GM19351 (cell line): ENCODE measurements around the gene ZNF226.
"Not testable (repeated sequence)": the region's sequence is repeated elsewhere in the genome, so short reads cannot be mapped to it uniquely, and the experiment has no call there.

Source experiments
- ATAC-seq: cut with Tn5 transposase; IDR thresholded peaks from one replicate; pipeline ENCODE4 v1.9.1; 2021; ENCODE audit warnings: mild to moderate bottlenecking, moderate library complexity; ENCODE audit not compliant: unreplicated experiment

ZNF226 gene

DNA sequence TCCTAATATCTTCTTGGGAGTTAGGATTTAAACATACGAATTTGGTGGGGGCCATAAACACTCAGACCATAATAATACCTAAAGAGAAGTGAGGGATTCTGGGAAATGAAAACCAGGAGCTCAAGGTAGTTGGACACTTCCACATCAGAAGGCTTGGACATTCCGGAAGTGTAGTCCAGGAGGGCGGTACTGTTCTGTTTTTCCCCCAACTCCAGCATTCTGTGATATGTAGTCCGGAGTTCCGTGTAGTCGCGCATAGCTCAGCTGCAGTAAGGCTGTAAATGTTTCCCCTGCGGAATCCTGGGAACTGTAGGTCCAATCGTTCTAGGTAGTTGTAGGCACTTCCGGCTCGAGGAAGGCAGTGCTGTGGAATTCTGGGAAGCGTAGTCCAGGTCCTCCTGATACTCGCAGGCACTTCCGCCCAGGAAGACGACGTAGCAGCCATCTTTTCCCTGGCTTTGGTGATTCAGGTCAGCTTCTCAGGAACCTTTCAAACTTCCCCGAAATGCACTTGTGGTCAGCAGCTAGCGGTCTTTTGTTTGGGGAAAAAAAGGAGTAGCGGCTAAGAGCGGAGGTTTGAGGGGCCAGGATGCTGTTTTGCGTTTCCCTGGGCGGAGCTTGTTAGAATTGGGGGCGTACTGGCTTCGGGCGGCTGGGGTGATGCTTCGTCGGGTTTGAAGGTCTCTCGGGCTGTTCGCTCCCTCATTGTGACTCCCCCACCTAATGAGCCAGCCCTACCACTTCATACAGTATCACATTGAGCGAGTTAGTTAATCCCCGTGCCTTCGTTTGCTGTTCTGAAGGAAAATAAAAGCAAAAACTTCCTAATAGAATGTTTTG, at the start of gene ZNF226:
ZNF226 (plus strand) TSS at position 428 of the 840 bp plus-strand sequence. CDS start 4,981 bp downstream, outside the sequence.
- peak; percentile 81 for ATAC-seq

DNA sequence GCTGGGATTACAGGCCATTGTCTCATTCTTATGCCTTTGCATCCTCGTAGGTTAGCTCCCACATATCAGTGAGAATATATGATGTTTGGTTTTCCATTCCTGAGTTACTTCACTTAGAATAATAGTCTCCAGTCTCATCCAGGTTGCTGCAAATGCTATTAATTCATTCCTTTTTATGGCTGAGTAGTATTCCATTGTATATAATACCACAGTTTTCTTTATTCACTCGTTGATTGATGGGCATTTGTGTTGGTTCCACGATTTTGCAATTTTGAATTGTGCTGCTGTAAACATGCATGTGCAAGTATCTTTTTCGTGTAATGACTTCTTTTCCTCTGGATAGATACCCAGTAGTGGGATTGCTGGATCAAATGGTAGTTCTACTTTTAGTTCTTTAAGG, 43.7 kb upstream of the ZNF226 start:
- ATAC-seq = not testable (repeated sequence)

DNA sequence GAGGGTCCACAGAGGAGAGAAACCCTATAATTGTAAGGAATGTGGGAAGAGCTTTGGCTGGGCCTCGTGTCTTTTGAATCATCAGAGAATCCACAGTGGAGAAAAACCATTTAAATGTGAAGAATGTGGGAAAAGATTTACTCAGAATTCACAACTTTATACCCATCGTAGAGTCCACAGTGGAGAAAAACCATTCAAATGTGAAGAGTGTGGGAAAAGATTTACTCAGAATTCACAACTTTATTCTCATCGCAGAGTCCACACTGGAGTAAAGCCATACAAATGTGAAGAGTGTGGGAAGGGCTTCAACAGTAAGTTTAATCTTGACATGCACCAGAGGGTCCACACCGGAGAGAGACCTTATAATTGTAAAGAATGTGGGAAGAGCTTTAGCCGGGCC, 32.9 kb upstream of the ZNF226 start:
- ATAC-seq = no peak

DNA sequence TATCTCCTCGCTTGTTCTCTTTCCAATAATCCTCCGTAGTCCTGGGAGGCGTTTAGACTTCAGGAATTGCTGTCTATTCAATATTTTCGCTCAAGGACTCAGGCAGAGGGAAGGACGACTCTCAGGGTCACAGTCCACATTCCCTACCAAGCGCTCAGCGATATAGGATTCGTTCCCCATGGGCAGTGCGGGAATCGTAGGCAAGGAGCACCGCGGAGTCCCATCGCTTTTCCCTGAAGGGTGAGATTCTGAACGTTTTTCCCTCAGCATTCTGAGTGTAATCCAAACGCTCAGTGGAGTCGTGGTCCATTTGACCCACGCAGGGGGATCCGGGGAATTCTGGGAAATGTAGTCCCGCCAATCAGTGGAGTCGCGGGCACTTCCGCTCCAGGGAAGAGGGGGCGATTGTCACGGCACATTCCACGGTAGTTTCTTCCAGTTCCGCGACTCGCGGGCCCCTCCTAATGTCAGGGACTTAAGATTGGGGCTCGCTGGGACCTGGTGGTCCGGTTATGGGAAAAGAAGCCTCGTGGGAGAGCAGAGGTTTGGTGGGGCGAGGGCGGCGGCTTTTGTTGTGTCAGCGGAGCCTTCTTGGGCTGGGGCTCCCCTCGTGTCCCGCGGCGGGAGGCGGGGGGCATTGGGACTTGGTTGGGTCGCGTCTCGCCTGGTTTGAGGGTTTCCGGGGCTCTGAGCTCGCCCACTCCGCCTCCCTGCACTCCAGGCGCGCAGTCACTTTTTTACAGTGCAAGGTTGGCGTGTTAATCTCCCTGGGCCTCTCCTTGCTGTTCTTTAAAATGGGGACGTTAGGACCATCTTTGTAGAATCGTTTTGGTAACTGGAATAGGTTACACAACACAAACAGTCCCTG, 23.5 kb upstream of the ZNF226 start, which contains the start of gene ZNF234:
ZNF234 (plus strand) TSS at position 364 of the 868 bp plus-strand sequence. CDS start 3,079 bp downstream, outside the sequence.
- ATAC-seq = peak; percentile 87

DNA sequence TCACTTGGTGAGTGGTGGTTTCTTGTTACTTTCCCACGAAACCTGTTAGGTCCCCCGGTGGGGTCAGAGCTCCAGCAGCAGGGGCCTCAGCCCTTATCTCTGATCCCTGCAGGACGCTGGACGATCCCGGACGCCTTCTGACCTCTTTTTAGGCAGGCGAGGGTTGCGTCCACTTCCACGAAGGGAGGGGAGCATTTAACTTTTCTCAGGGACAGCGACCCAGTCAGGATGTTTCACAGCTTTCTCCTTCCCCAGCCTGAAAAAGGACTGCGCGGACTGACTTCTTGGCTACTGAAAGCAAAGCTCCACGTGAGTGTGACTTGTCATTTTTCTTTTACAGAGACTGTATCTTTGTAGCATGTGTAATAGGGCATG, 22.9 kb upstream of the ZNF226 start:
- no peak for ATAC-seq

DNA sequence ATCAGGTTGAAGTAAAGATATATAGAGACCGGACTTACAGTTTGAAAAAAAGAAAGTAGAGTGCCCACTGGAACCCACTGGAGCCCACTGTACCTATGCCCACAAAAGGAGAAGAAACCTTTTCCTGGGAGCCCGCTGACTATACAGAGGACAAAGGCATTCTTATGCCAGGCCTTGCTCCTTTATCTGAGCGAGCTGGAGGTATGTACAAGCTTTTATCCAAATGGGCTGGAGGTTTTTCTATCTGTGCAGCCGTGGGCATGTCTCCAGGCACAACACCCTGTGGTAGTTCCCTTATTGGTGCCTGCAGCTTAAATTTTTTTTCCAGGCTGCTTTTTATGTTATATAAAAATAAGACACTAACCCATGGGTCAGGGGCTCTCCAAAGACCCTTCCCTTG, 15.1 kb upstream of the ZNF226 start:
- ATAC-seq = no peak

DNA sequence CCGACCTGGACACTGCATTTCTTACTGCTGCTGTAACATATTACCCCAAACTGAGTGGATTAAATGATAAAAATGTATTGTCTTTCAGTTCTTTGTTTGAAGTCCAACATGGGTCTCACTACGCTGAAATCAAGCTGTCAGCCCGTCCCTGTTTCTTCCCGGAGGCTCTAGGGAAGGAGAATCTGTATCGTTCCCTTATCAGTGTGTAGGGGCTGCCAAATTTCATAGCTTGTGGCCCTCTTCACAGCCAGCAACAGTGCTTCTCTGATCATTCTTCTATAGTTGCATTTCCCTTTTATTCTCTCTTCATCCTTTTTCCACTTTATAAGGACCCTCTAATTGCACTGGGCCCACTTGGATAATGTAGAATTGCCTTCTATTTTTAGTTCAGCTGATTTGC, 13.4 kb upstream of the ZNF226 start:
- ATAC-seq = no peak

DNA sequence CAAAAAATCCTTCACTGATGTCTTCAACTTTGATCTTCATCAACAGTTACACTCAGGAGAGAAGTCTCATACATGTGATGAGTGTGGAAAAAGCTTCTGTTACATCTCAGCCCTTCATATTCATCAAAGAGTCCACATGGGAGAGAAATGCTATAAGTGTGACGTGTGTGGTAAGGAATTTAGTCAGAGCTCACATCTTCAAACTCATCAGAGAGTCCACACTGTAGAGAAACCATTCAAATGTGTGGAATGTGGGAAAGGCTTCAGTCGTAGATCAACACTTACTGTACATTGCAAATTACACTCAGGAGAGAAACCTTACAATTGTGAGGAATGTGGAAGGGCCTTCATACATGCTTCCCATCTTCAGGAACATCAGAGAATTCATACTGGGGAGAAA, 8.4 kb upstream of the ZNF226 start:
- ATAC-seq = no peak

DNA sequence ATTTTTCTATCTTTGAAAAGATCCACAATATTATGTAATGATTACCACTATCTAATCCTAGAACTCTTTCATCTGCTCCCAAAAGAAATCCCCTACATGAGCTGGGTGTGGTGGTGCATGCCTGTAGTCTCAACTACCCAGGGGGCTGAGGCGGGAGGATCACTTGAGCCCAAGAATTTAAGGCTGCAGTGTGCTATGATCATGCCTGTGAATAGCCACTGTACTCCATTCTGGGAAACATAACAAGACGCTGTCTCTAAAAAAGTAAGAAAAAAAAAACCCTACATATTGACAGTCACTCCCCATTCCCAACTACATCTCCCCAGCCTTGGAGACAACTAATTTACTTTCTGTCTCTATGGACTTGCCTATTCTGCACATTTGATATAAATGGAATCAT, 1.1 kb upstream of the ZNF226 start:
- ATAC-seq = no peak

DNA sequence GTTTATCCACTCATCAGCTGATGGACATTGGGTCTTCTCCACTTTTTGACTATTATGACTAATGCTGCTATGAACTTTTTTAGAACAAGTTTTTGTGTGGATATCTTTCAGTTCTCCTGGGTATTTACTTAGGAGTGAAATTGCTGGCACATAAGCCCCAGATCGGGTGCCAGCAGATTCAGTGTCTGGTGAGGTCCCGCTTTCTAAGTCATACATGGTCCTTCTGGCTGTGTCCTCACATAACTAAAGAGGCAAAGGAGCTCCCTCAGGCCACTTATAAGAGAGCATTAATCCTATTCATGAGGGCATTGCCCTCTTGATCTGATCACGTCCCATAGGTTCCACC, 600 bp upstream of the ZNF226 start:
- peak; percentile 14 for ATAC-seq

DNA sequence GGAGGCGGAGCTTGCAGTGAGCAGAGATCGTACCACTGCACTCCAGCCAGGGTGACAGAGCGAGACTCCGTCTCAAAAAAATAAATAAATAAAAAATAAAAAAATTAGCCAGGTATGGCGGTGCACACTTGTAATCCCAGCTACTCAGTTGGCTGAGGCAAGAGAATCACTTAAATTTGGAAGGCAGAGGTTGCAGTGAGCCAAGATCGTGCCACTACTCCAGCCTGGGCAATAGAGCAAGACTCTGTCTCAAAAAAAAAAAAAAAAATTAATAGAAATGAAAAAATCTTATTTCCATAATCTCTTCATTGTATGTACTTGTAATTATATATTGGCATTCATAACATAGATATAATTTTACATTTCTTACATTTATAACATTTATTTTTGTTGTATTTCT, 5.8 kb downstream of the ZNF226 start:
- not testable (repeated sequence) for ATAC-seq

DNA sequence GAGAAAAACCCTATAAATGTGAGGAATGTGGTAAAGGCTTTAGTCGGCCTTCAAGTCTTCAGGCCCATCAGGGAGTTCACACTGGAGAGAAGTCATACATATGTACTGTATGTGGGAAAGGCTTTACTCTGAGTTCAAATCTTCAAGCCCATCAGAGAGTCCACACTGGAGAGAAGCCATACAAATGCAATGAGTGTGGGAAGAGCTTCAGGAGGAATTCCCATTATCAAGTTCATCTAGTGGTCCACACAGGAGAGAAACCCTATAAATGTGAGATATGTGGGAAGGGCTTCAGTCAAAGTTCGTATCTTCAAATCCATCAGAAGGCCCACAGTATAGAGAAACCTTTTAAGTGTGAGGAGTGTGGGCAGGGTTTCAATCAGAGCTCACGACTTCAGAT, 11.7 kb downstream of the ZNF226 start:
- ATAC-seq = no peak

DNA sequence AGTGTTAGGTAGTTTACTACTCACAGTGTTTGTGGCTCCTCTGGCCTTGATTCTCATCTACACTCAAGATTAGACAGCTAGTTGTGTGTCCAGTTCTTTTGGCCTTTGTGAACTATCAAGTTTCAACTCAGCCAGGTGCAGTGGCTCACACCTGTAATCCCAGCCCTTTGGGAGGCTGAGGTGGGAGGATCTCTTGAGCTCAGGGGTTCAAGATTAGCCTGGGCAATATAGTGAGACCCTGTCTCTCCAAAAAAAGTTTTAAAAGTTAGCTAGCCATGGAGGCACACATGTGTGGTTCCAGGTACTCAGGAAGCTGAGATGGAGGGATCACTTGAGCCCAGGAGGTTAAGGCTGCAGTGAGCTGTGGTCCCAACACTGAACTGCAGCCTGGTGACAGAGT, 16.1 kb downstream of the ZNF226 start:
- no peak for ATAC-seq

DNA sequence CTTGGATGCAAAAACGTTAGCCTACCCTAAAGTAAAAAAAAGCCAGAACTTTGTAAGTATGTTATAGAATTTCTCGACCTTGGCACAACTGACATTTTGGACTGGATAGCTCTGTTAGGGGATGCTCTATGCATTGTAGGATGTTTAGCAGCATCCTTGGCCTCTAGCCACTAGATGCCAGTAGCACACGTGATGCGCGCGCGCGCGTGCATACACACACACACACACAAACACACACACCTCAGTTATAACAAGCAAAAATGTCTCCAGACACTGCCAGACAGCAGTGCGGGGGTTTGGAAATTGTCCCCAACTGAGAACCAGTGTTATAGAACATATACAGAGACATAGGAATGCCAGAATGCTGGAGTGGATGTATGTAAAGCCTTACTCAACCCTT, 17.2 kb downstream of the ZNF226 start:
- no peak for ATAC-seq

DNA sequence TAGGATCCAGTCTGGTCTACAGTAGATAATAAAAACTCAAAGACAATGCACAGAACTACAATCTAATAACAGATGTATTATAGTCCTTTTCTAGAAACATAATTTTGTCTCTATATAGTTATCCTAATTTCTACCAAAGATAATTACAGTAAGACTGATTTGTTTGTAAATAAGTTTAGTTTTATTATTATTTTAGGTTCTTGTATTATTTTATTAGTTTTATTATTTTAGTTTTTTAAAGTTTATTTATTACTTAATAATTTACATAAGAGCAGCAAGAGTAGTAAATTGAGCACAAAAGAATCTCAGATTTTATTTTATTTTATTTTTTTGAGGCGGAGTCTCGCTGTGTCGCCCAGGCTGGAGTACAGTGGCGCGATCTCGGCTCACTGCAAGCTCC, 25.1 kb downstream of the ZNF226 start:
- no peak for ATAC-seq

DNA sequence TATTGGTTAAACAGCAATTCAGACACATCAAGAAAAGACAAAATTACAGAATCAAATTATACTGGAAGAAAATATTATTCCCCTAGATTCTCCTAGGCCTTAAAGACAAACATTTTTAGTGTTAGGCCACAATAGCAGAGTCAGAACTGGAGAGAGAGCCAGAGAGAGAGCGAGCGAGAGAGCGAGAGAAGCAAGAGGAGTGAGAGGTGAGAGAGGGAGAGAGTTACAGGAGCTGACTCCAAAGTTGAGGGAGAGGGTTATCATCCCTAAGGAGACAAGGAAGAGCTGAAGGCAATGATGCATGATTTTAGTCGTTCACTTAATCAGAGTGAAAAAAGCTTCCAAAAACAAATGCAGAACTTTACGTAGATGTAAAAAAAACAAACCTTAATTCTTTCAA, 27.2 kb downstream of the ZNF226 start:
- no peak for ATAC-seq

DNA sequence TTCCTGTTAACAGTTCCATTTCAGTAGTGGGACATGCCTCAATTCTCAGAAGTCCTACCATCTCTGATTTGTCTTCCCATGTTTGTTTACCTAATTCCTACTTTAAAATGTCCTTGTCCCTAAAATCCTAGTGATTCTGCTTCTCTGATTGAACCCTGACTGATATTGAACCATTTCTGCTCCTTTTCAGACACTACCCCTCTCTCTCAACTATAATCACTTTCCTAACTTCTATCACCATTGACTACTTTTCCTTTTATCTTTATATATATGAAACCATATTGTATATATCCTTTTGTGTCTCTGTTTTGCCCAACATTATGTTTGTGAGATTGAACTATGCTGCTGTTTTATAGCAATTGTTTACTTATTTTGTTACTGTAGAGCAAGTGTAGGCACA, 31.9 kb downstream of the ZNF226 start:
- no peak for ATAC-seq

DNA sequence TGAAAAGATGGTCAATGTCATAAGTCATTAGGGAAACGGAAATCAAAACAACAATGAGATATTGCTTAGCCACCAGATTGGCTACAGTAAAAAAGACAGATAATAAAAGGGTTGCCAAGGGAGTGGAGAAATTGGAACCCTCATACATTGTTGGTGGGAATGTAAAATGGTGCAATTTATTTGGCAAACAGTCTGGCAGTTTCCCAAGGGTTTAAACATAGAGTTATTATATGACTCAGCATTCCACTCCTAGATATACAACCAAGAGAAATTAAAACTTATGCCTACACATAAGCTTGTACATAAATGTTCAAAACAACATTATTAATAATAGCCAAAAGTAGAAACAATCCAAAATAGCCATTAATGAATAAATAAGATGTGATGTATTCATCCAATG, 37.6 kb downstream of the ZNF226 start:
- ATAC-seq = no peak

DNA sequence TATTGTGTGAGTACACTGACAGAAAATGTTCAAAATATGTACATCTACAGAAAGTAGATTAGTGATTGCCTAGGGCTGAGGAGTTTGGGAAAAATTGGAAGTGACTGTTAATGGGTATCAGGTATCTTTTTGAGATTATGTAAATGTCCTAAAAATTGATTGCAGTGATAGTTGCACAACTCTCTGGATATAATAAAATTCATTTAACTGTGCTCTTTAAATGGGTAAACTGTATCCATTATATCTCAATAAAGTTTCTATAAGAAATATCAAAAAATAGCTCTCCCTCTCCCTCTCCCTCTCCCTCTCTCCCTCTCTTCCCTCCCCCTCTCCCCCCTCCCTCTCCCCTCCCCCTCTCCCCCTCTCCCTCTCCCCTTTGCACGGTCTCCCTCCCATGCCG, 38.1 kb downstream of the ZNF226 start:
- no peak for ATAC-seq

DNA sequence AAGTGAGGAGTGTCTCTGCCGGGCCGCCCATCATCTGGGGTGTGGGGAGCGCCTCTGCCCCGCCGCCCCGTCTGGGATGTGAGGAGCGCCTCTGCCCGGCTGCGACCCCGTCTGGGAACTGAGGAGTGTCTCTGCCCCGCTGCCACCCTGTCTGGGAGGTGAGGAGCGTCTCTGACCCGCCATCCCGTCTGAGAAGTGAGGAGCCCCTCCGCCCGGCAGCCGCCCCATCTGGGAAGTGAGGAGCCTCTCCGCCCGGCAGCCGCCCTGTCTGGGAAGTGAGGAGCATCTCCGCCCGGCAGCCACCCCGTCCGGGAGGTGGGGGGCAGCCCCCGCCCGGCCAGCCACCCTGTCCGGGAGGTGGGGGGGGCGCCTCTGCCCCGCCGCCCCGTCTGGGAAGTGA, 39.0 kb downstream of the ZNF226 start:
- not testable (repeated sequence) for ATAC-seq

DNA sequence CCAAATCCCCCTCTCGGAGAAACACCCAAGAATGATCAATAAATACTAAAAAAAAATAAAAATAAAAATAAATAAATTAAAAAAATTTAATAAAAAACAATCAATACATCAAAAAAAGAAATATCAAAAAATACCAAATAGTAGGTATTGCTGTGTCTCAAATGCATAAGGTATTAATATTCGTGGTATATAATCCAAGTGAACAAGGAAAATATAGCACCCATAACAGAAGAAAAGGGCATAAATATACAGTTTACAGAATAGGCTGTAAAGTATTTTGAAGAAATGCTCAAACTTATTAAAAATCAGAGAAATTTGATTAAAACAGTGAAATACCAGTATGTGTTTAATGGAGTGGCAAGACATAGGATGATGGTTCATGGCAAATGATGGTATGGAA, 39.9 kb downstream of the ZNF226 start:
- ATAC-seq = no peak
